COLO668 (cell line): ENCODE data around the gene NXF3.
"Not testable (repeated sequence)": the region's sequence is repeated elsewhere in the genome, so short reads cannot be mapped to it uniquely, and the experiment has no call there.

Source experiments
- DNase-seq: peaks from one replicate; lab custom pipeline; 2025; ENCODE audit not compliant: unreplicated experiment; lab: John Stamatoyannopoulos, UW

NXF3 gene

GRCh38 chrX:103051260-103051789, 41.6 kb downstream of the NXF3 start:
- DNase-seq: no peak

GRCh38 chrX:103033371-103033770, 59.6 kb downstream of the NXF3 start:
- not testable (repeated sequence) for DNase-seq
